ENCODE data around the gene SPO11. TPM values are rescaled to one million over a fixed set of nuclear protein-coding genes. Genes with fewer than 3 reads are reported as not detected.

The SPO11 gene
- total and polyA plus RNA-seq, 2 experiments from 2014 or later = not detected

GRCh38 chr20:57289391-57290177 lies 40.0 kb upstream of the SPO11 start (continued):
- TF ChIP-seq ZNF114 (CRISPR knock-in tag; IDR thresholded peaks at IDR 0.05) (no peak), CREB1 (CRISPR knock-in tag; IDR thresholded peaks at IDR 0.05; ENCODE audit: low read depth) (no peak)

GRCh38 chr20:57290178-57290484 lies 39.5 kb upstream of the SPO11 start:
- Histone ChIP-seq H3K4me1 (ENCODE audit: insufficient read depth) (peaks cover 9% of the 10 kb centered on the region; the same call in 1 of the 2 replicates), H2AFZ (no peak overlapping the region), H3F3A (replicated peaks; ENCODE audit: low read depth) (no peaks in the 10 kb centered on the region), H3K4me3 (no peak overlapping the region), H3K79me2 (replicated peaks; ENCODE audit: insufficient read depth) (no peaks in the 10 kb centered on the region), H3K4me2 (no peak overlapping the region), H4K20me1 (replicated peaks; ENCODE audit: insufficient read depth) (no peaks in the 10 kb centered on the region), H3K27ac (ENCODE audit: low read depth) (no peak overlapping the region), H3K36me3 (ENCODE audit: insufficient read depth) (no peaks in the 10 kb centered on the region), H3K9me2 (ENCODE audit: insufficient read depth) (no peaks in the 10 kb centered on the region), H3K27me3 (ENCODE audit: insufficient read depth) (no peaks in the 10 kb centered on the region)
- ATAC-seq (no peak), DNase-seq (ENCODE audit: low spot score) (no peak)
- Mint-ChIP-seq H3K36me3 (ENCODE audit: low read depth) (no peaks in the 10 kb centered on the region), H3K9me3 (no peaks in the 10 kb centered on the region), H3K4me3 (no peak overlapping the region), H3K27me3 (ENCODE audit: insufficient read depth, low read depth, poor library complexity) (peaks cover 19% of the 10 kb centered on the region), H3K27ac (no peak overlapping the region), H3K4me1 (peaks cover 41% of the 10 kb centered on the region)
- TF ChIP-seq ETS1 (IDR thresholded peaks at IDR 0.05) = no peak
- no peak for TF ChIP-seq NANOG (IDR thresholded peaks at IDR 0.05; ENCODE audit: borderline replicate concordance)
- TF ChIP-seq ZNF331 (CRISPR knock-in tag; IDR thresholded peaks at IDR 0.05; ENCODE audit: low read depth) = no peak
- TF ChIP-seq ZNF462 (CRISPR knock-in tag; IDR thresholded peaks at IDR 0.05) = no peak
- TF ChIP-seq REST (IDR thresholded peaks at IDR 0.05; ENCODE audit: unreplicated experiment) = no peak
- no peak for TF ChIP-seq POLR2AphosphoS5 (IDR thresholded peaks at IDR 0.05; ENCODE audit: low read depth)
- TF ChIP-seq STAT1 (IDR thresholded peaks at IDR 0.05; ENCODE audit: unreplicated experiment) = no peak
- TF ChIP-seq JUNB (IDR thresholded peaks at IDR 0.05; ENCODE audit: unreplicated experiment) = no peak

All from GM23338 (cell line).